Epithelial cell of esophagus (primary cell): Measurements from ENCODE around the gene B3GALNT1.
A peak's percentile ranks its signal among the peaks of the same experiment; 100 is the strongest.

Experiments used
- DNase-seq: peaks from one replicate; pipeline ENCODE4 v3.0.0; 2010; ENCODE audit warnings: low read depth
- H3K4me3 ChIP-seq: 2 replicates; pipeline ENCODE4 v1.5.1; 2011; ENCODE audit warnings: mild to moderate bottlenecking, low read length, control low read depth
- TF ChIP-seq, protein P1 (sequence below): IDR thresholded peaks from 2 replicates; pipeline ENCODE4 v1.5.1; 2011; ENCODE audit warnings: low read depth, mild to moderate bottlenecking, low read length, control low read depth, inconsistent platforms; ENCODE audit not compliant: insufficient read depth; ENCODE audit errors: missing control alignments

The B3GALNT1 gene

DNA sequence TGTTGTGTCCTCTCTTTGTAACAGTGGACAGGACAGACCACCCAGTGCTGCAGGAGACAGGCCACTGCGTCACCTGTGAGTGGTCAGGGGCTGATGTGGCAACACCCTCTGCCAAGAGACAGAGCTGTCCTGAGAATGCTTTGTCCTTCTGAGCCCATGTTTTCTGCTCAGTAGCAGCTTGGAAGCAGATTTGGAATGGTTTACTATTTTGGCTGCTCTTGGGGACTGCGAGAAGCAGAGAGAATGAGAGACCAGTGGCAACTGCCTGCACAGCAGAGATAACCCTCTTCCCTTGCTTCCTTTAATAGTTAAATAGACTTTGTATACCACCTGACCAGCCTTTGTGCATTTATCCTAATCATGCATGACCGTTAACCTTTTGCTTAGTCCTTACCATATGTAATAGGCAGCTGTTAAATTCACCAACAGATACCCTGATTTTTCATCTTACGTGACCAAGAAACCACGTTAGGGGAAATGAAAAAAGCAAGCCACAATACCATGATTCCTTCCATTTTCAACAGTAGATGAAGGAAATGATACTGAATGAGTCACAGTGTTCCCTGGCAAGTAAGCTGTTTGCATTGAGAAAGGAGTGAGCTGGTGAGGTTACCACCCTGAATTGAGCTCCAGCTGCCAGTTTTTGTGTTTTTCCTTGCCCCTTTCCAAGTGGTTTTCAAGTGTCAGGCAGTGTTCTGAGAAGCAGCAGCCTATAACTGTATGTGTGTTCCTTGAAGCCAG is 35.5 kb downstream of the B3GALNT1 start:
- no peak overlapping the region for H3K4me3 ChIP-seq
- DNase-seq: peak; percentile 84
- TF ChIP-seq, protein P1, sequence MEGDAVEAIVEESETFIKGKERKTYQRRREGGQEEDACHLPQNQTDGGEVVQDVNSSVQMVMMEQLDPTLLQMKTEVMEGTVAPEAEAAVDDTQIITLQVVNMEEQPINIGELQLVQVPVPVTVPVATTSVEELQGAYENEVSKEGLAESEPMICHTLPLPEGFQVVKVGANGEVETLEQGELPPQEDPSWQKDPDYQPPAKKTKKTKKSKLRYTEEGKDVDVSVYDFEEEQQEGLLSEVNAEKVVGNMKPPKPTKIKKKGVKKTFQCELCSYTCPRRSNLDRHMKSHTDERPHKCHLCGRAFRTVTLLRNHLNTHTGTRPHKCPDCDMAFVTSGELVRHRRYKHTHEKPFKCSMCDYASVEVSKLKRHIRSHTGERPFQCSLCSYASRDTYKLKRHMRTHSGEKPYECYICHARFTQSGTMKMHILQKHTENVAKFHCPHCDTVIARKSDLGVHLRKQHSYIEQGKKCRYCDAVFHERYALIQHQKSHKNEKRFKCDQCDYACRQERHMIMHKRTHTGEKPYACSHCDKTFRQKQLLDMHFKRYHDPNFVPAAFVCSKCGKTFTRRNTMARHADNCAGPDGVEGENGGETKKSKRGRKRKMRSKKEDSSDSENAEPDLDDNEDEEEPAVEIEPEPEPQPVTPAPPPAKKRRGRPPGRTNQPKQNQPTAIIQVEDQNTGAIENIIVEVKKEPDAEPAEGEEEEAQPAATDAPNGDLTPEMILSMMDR: no peak

DNA sequence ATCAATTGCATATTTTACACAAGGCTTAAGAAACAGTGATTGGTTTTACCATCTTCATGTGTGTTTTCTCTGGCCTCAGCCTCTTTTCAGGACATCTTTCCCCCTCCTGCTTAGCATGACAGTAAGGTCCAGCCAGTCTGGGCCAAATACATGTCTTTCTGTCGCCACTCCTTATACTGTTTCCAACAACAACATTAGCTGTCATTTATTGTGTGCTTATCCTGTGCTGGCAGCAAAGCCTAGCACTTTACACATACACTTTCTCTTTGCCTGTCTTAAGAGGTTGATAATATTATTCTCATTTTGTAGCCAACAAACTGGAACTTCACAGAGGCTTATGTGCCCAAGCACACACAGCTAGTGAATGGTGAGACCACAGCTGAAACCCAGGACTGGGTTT is 37.8 kb downstream of the B3GALNT1 start:
- H3K4me3 ChIP-seq: no peak overlapping the region
- TF ChIP-seq, protein P1: no peak
- no peak for DNase-seq

DNA sequence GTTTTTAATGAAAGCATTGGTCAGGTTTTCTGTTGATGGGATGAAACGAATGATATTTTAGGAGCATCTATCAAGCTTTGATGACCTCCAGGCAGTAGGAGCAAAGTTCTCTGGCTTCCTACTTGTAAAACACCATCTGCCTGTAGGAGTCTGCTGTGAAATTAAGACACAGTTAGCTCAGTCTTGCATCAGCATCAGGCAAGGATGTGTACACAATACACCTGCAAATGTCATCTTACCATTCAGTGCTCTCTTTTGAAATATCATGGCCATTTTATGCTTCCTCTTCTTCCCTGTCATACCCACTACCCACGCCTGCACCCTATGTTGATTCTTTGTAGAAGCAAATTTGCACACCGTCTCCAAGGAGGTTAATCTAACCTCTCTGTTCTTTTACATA is 38.2 kb downstream of the B3GALNT1 start:
- TF ChIP-seq, protein P1: no peak
- no peak for DNase-seq
- H3K4me3 ChIP-seq: no peak overlapping the region

DNA sequence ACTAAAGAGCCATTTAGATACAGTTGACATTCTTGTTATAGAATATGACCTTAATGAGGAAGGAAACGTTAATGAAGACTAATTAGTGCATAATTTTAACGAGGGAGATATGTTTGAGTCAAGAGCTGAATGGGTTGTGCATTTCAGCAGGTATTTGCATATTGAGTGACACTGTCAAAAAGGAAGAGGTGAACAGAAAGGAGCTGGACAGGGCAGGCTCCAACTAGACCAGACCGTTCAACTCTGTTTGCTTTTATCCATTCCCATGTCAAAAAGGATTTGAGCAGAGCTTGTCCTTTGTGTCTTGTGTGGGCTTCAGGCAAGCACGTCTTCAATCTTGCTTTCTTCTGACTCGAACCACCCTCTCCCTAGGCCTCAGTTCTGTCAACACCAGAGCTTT is 40.7 kb downstream of the B3GALNT1 start:
- no peak overlapping the region for H3K4me3 ChIP-seq
- TF ChIP-seq, protein P1: no peak
- DNase-seq: no peak

DNA sequence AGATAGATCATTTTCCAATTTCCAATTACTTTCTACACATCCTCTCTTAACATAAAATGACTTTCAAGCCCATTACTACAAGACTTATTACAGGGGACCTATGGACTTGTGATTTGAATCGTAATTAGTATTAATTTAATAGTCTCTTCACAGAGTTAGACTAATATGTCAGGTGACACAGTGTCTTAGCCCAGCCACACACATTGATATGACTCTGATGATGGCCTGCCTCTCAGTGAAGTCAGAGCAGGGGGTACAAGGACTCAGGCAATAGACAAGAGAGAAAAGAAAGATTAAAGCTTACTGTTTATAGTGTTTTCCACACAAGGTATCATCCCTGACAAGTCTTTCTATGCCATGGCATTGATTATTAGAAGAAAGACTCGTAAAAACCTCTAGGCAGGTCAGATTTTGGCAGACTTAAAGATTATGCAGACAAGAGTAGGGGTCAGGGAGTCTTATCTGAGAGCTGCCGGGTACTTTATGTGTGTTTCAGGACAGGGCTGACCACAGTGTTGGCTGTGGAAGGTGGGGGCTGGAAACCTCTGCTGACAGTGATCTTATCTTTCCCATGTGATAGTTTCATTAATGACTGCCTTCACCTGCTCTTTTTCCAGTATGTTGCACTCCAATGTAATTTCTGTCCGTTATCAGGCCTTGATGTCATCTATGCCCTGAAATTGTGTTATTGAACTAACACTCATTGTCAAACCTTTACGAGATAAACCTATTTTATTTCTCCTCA is 50.1 kb downstream of the B3GALNT1 start:
- no peak for DNase-seq
- H3K4me3 ChIP-seq: no peak overlapping the region
- TF ChIP-seq, protein P1: no peak

DNA sequence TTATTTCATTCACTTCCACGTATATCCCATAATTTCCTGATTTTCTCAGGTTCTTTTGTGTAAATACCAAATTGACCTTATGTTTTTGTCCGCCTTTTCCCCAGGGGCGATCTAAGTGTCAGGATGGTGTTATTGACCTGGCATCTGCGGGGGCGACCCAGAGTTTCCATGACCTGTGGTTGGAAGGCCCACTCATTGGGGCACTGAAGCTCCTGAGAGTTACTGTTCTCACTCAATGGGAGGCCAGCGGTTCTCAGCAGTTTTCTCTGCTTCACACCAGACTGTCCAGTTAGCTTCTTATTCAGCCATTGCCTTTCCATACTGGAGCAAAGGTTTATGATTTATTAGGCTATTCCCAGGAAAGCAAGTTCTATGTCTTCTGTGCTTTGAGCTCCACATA is 53.3 kb downstream of the B3GALNT1 start:
- DNase-seq: no peak
- no peak overlapping the region for H3K4me3 ChIP-seq
- TF ChIP-seq, protein P1: no peak
